Keratinocyte (primary cell): ENCODE data around the gene PAX5.

ENCODE experiments used
- EZH2 ChIP-seq: IDR thresholded peaks from one replicate; pipeline ENCODE4 v1.6.1; 2012; ENCODE audit warnings: inconsistent platforms, mild to moderate bottlenecking, low read length, moderate library complexity
- TF ChIP-seq, protein P1 (sequence below), 3 experiments: IDR thresholded peaks in 1 of 3; conservative IDR thresholded peaks in 1 of 3; optimal IDR thresholded peaks in 1 of 3; 2 replicates in 2 of 3; 3 replicates in 1 of 3; pipeline versions ENCODE3 to v1.5.1; 2011; ENCODE audit warnings: low read length in 3 of 3, mild to moderate bottlenecking in 3 of 3, moderate library complexity in 2 of 3, control low read depth in 1 of 3, inconsistent platforms in 1 of 3; ENCODE audit not compliant: insufficient read depth in 2 of 3; ENCODE audit errors: extremely low read depth in 1 of 3

DNA sequence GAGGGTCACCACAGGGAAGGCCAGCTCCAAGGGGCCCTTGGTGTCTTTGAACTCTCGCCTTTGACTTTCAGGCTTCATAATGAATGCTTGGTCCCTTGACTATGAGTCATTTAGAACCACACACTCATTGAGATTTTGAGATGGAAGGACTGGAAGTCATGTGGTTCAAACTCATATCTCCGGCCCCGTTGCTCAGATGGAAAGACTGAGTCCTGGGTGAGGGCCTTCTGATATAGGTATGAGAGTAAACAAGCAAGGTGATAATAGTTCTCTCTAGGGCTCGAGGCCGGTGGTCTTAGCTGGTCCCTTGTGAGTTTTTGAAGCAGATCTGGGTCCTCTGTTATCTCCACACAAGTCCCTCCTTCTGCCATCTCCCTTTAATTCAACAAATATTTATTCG, 210.6 kb downstream of the PAX5 start:
- TF ChIP-seq, protein P1, sequence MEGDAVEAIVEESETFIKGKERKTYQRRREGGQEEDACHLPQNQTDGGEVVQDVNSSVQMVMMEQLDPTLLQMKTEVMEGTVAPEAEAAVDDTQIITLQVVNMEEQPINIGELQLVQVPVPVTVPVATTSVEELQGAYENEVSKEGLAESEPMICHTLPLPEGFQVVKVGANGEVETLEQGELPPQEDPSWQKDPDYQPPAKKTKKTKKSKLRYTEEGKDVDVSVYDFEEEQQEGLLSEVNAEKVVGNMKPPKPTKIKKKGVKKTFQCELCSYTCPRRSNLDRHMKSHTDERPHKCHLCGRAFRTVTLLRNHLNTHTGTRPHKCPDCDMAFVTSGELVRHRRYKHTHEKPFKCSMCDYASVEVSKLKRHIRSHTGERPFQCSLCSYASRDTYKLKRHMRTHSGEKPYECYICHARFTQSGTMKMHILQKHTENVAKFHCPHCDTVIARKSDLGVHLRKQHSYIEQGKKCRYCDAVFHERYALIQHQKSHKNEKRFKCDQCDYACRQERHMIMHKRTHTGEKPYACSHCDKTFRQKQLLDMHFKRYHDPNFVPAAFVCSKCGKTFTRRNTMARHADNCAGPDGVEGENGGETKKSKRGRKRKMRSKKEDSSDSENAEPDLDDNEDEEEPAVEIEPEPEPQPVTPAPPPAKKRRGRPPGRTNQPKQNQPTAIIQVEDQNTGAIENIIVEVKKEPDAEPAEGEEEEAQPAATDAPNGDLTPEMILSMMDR (optimal IDR thresholded peaks at IDR 0.05 in 1 of 3, IDR thresholded peaks at IDR 0.05 in 1 of 3, conservative IDR thresholded peaks at IDR 0.05 in 1 of 3; ENCODE audit: extremely low read depth in 1 of 3, insufficient read depth in 2 of 3, low read length in 3 of 3) = no peak
- TF ChIP-seq EZH2 = no peak
